Loucy (cell line): ENCODE measurements around the gene ZMYND8.

Source experiments
- H2AFZ ChIP-seq: fragments of 200-600 bp; sonication (generic); 2 replicates; pipeline ENCODE4 v1.6.0; 2016; ENCODE audit warnings: antibody characterized with exemption, mild to moderate bottlenecking, low read length, moderate library complexity
- H3F3A ChIP-seq: fragments of 200-600 bp; 2 replicates; pipeline ENCODE4 v1.6.0; 2016; ENCODE audit warnings: antibody characterized with exemption, low read depth, mild to moderate bottlenecking
- H3K27me3 ChIP-seq: fragments of 200-600 bp; sonication (generic); 2 replicates; pipeline ENCODE4 v1.6.1; 2014; ENCODE audit warnings: low read length, mild to moderate bottlenecking; ENCODE audit not compliant: insufficient read depth, poor library complexity, severe bottlenecking
- H3K36me3 ChIP-seq: fragments of 200-600 bp; sonication (generic); 2 replicates; pipeline ENCODE4 v1.6.1; 2016; ENCODE audit warnings: low read length; ENCODE audit not compliant: insufficient read depth
- H3K4me1 ChIP-seq: fragments of 200-600 bp; sonication (generic); 2 replicates; pipeline ENCODE4 v1.5.1; 2014; ENCODE audit warnings: low read length, mild to moderate bottlenecking; ENCODE audit not compliant: insufficient read depth, poor library complexity, severe bottlenecking
- H3K4me2 ChIP-seq: fragments of 200-600 bp; sonication (generic); 2 replicates; pipeline ENCODE4 v1.6.0; 2014; ENCODE audit warnings: antibody characterized with exemption, low read length, low read depth, mild to moderate bottlenecking; ENCODE audit not compliant: poor library complexity, severe bottlenecking
- H3K4me3 ChIP-seq: fragments of 200-600 bp; sonication (generic); 2 replicates; pipeline ENCODE4 v1.5.1; 2014; ENCODE audit warnings: low read length, mild to moderate bottlenecking, mixed read lengths; ENCODE audit not compliant: poor library complexity, severe bottlenecking
- H3K79me2 ChIP-seq: fragments of 200-600 bp; sonication (generic); 2 replicates; pipeline ENCODE4 v1.6.1; 2014; ENCODE audit warnings: low read length; ENCODE audit not compliant: insufficient read depth
- H3K9ac ChIP-seq: fragments of 200-600 bp; sonication (generic); 2 replicates; pipeline ENCODE4 v1.6.0; 2014; ENCODE audit warnings: mild to moderate bottlenecking, low read depth, low read length, moderate library complexity; ENCODE audit not compliant: poor library complexity, severe bottlenecking
- H3K9me2 ChIP-seq: fragments of 200-600 bp; sonication (generic); replicated peaks from 2 replicates; pipeline ENCODE4 v1.6.1; 2016; ENCODE audit warnings: low read depth, low read length, mixed read lengths
- H3K9me3 ChIP-seq: fragments of 200-600 bp; sonication (generic); 2 replicates; pipeline ENCODE4 v1.6.1; 2014; ENCODE audit warnings: mild to moderate bottlenecking, antibody characterized with exemption, low read length, low read depth; ENCODE audit not compliant: insufficient read depth
- H4K20me1 ChIP-seq: fragments of 200-600 bp; sonication (generic); 2 replicates; pipeline ENCODE4 v1.6.0; 2014; ENCODE audit warnings: antibody characterized with exemption, low read length, mild to moderate bottlenecking; ENCODE audit not compliant: insufficient read depth, poor library complexity, severe bottlenecking
- CTCF ChIP-seq: fragments of 200-600 bp; sonication (generic); conservative IDR thresholded peaks from 2 replicates; pipeline ENCODE4 v1.5.1; 2014; ENCODE audit warnings: mild to moderate bottlenecking, antibody characterized with exemption, low read length
- EZH2phosphoT487 ChIP-seq: fragments of 200-600 bp; IDR thresholded peaks from 2 replicates; pipeline ENCODE4 v1.6.1; 2018; ENCODE audit warnings: antibody characterized with exemption, mild to moderate bottlenecking, moderate library complexity, borderline replicate concordance

The ZMYND8 gene

GRCh38 chr20:47319517-47320252 lies 36.8 kb downstream of the ZMYND8 start:
- H3K36me3 ChIP-seq, result peaks cover 40% of the 10 kb centered on the region; the same call in 1 of the 2 replicates
- H3F3A ChIP-seq, result no peaks in the 10 kb centered on the region
- no peaks in the 10 kb centered on the region for H3K9me3 ChIP-seq
- H4K20me1 ChIP-seq, result peaks cover 93% of the 10 kb centered on the region
- H3K4me1 ChIP-seq, result no peaks in the 10 kb centered on the region
- no peak overlapping the region for H3K4me2 ChIP-seq
- no peak overlapping the region for H3K9ac ChIP-seq
- H3K4me3 ChIP-seq, result no peak overlapping the region
- no peaks in the 10 kb centered on the region for H3K27me3 ChIP-seq
- peaks cover 100% of the 10 kb centered on the region for H3K79me2 ChIP-seq
- no peak for TF ChIP-seq EZH2phosphoT487
- TF ChIP-seq CTCF, result no peak
- no peaks in the 10 kb centered on the region for H3K9me2 ChIP-seq
- H2AFZ ChIP-seq, result no peak overlapping the region

DNA sequence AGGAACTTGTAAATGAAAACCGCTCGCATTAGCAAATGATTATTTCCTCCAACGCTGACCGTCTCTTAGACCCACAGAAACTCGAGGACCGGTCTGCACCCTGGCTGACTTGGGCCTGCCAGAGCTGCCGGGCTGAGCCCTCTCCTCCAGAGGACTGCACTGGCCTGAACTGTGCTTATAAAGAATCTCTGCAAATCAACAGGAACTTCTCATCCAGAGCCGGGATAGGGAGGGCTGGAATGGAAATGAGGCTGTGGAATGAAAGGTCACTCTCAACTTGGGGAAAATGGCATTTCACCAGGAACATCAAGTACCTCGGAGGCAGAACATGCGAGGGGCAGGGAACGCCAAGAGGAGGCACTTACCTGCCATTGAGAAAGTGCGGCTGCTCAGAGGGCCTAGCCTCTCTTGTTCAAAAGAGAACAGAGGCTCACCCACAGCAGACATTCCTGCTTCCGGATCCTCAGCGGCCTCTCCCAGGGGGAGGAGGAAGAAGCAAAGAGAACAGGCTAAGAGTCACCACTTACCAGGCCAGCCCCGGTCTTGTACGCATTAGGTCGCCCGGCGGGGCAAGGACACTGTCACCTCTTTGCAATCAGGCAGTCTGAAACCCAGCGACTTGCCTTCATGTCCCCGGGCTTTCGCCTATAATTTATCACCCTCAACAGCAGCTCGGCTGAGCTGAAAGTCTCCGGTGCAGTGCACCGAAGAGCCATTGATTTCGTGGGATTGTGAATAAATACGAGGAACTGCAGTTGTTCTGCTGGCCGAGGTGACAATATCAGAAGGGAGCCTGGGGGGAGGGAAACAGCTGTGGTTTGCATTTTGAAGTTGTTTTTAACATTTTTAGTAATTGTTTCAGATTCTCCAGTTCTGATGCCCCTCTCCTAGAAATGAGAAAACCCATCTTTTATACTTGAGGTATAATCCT lies 37.6 kb downstream of the ZMYND8 start:
- Histone ChIP-seq H3K4me1 (no peaks in the 10 kb centered on the region), H4K20me1 (peaks cover 95% of the 10 kb centered on the region), H3K9ac (no peak overlapping the region), H3K4me2 (no peak overlapping the region), H3K36me3 (peaks cover 45% of the 10 kb centered on the region; the same call in 1 of the 2 replicates), H3K9me3 (no peaks in the 10 kb centered on the region), H2AFZ (no peak overlapping the region), H3K27me3 (no peaks in the 10 kb centered on the region), H3K79me2 (peaks cover 100% of the 10 kb centered on the region), H3F3A (no peaks in the 10 kb centered on the region), H3K9me2 (no peaks in the 10 kb centered on the region), H3K4me3 (no peak overlapping the region)
- TF ChIP-seq CTCF (no peak), EZH2phosphoT487 (no peak)

DNA sequence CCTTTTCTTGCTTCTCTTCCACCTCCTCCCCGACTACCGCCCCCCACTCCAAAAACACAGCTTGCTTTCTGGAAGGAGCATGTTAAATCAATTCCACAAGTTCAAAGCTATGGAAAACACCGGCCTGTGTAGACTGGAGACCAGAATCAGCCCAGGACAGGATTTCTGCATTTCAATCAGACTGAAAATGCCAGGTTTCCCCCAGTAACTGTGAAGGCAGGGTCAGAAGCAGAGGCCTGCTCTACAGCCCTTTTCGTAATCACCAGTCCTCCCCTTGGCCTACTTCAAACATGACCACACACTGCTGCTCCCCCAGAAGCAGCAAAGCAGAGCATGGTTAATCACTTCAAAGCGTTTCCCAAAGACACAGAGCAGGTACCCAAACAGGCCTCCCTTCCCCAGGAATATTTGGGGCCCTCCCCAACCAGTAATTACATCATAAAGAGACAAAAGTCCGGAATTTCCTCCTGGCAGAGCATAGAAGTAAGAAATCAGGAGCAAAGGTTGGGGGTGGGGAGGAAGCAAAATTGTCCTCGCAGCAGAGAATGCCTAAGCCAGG lies 38.4 kb downstream of the ZMYND8 start:
- Histone ChIP-seq H3F3A (no peaks in the 10 kb centered on the region), H3K27me3 (no peaks in the 10 kb centered on the region), H3K9me2 (no peaks in the 10 kb centered on the region), H3K9ac (no peak overlapping the region), H2AFZ (no peak overlapping the region), H3K36me3 (peaks cover 39% of the 10 kb centered on the region; the same call in 1 of the 2 replicates), H4K20me1 (peaks cover 93% of the 10 kb centered on the region), H3K9me3 (no peaks in the 10 kb centered on the region), H3K79me2 (peaks cover 99% of the 10 kb centered on the region), H3K4me2 (no peak overlapping the region), H3K4me3 (no peak overlapping the region), H3K4me1 (no peaks in the 10 kb centered on the region)
- TF ChIP-seq CTCF (no peak), EZH2phosphoT487 (no peak)
